Endodermal cell (in vitro differentiated cells): ENCODE data around the gene NAGLU. TPM values are rescaled to one million over a fixed set of nuclear protein-coding genes. Genes with fewer than 3 reads are reported as not detected.

Experiments
- DNase-seq: peaks from one replicate; pipeline ENCODE4 v3.0.0-alpha.2; 2017
- H3K27ac ChIP-seq: 2 replicates; pipeline ENCODE4 v1.5.1; 2013; ENCODE audit warnings: mild to moderate bottlenecking, low read depth, low read length, moderate library complexity
- H3K27me3 ChIP-seq: 2 replicates; pipeline ENCODE4 v1.6.1; 2013; ENCODE audit warnings: mild to moderate bottlenecking, low read length, moderate library complexity; ENCODE audit not compliant: insufficient read depth, control insufficient read depth, poor library complexity, severe bottlenecking
- H3K36me3 ChIP-seq: 2 replicates; pipeline ENCODE4 v1.7.0; 2013; ENCODE audit warnings: mild to moderate bottlenecking, low read length, moderate library complexity; ENCODE audit not compliant: control insufficient read depth, insufficient read depth
- H3K4me1 ChIP-seq: one replicate; pipeline ENCODE4 v1.7.0; 2013; ENCODE audit warnings: low read length; ENCODE audit not compliant: control insufficient read depth, insufficient read depth
- H3K4me3 ChIP-seq: 2 replicates; pipeline ENCODE4 v1.5.1; 2013; ENCODE audit warnings: mild to moderate bottlenecking, low read length, moderate library complexity
- H3K9ac ChIP-seq: 2 replicates; pipeline ENCODE4 v1.6.1; 2013; ENCODE audit warnings: mild to moderate bottlenecking, low read length, moderate library complexity; ENCODE audit not compliant: poor library complexity, severe bottlenecking; ENCODE audit errors: extremely low read depth
- H3K9me3 ChIP-seq: 2 replicates; pipeline ENCODE4 v1.6.1; 2013; ENCODE audit warnings: mild to moderate bottlenecking, low read length, moderate library complexity; ENCODE audit not compliant: control insufficient read depth
- H3K27ac Mint-ChIP-seq: 2 replicates; pipeline ENCODE4 v1.8.0; 2020; ENCODE audit warnings: mixed read lengths
- H3K27me3 Mint-ChIP-seq: 2 replicates; pipeline ENCODE4 v1.8.0; 2021; ENCODE audit warnings: mild to moderate bottlenecking, mixed read lengths; ENCODE audit not compliant: insufficient read depth
- H3K36me3 Mint-ChIP-seq: 2 replicates; pipeline ENCODE4 v1.8.0; 2020; ENCODE audit warnings: low read depth, mixed read lengths
- H3K4me1 Mint-ChIP-seq: 2 replicates; pipeline ENCODE4 v1.8.0; 2020; ENCODE audit warnings: mixed read lengths
- H3K4me3 Mint-ChIP-seq: 2 replicates; pipeline ENCODE4 v1.8.0; 2020; ENCODE audit warnings: mild to moderate bottlenecking, moderate library complexity, mixed read lengths
- H3K9me3 Mint-ChIP-seq: 2 replicates; pipeline ENCODE4 v1.8.0; 2020; ENCODE audit warnings: mild to moderate bottlenecking, mixed read lengths
- CTCF ChIP-seq: fragments of 200-600 bp; sonication (generic); conservative IDR thresholded peaks from 2 replicates; pipeline ENCODE4 v1.5.0; 2021; ENCODE audit warnings: antibody characterized with exemption, mild to moderate bottlenecking
- WGBS, 2 experiments: methylation state at CpG; one replicate each; pipeline versions ENCODE4 v1.1.5 to v1.1.7; 2013; ENCODE audit warnings: missing lambda C conversion rate in 2 of 2, mixed read lengths in 1 of 2; ENCODE audit not compliant: insufficient coverage in 1 of 2, insufficient read length in 1 of 2; 5-methylcytosine and 5-hydroxymethylcytosine counted together
- total RNA-seq, 2 donors: library from RNA; stranded (reverse); fragmentation: NEBNext Ultra II Directional in 1 of 2; extraction: Animal tissue kit (Norgen Biotek cat#: 25700) in 1 of 2; gene quantifications; 2 replicates in 1 of 2; 3 replicates in 1 of 2; pipeline ENCODE4 v1.2.1, GENCODE V29; 2021

Gene NAGLU
- total RNA-seq, 2 donors from 2014 or later = 29.1 to 31.5 TPM

GRCh38 chr17:42531455-42532354, 4.3 kb upstream of the NAGLU start:
- Histone ChIP-seq H3K9me3 (peaks cover 13% of the 10 kb centered on the region), H3K4me1 (peaks cover 6% of the 10 kb centered on the region), H3K4me3 (no peak overlapping the region), H3K9ac (no peak overlapping the region), H3K27me3 (no peaks in the 10 kb centered on the region), H3K27ac (no peak overlapping the region), H3K36me3 (no peaks in the 10 kb centered on the region)
- DNase-seq = peak; percentile 91
- Mint-ChIP-seq H3K27me3 (no peaks in the 10 kb centered on the region), H3K27ac (peak overlapping the region; percentile 86), H3K4me1 (peaks cover 24% of the 10 kb centered on the region), H3K36me3 (no peaks in the 10 kb centered on the region), H3K4me3 (peak overlapping the region; percentile 50), H3K9me3 (peaks cover 13% of the 10 kb centered on the region)
- 15 to 24% methylated on average over 38 to 60 of the region's 60 CpGs for WGBS, 2 experiments
- peak; percentile 63 for TF ChIP-seq CTCF

- H3K4me3 Mint-ChIP-seq = peak overlapping the region; percentile 73
- no peak overlapping the region for H3K27ac ChIP-seq
- no peak for DNase-seq
- peaks cover 6% of the 10 kb centered on the region for H3K36me3 ChIP-seq
- peak overlapping the region; percentile 48 for H3K27ac Mint-ChIP-seq
- peaks cover 12% of the 10 kb centered on the region for H3K36me3 Mint-ChIP-seq
- no peak for TF ChIP-seq CTCF
- H3K27me3 ChIP-seq = no peaks in the 10 kb centered on the region
- no peaks in the 10 kb centered on the region for H3K9me3 ChIP-seq
- H3K4me1 Mint-ChIP-seq = peaks cover 18% of the 10 kb centered on the region
- H3K9ac ChIP-seq = no peak overlapping the region
- H3K9me3 Mint-ChIP-seq = no peaks in the 10 kb centered on the region
- peak overlapping the region; percentile 78 for H3K4me3 ChIP-seq
- peaks cover 10% of the 10 kb centered on the region for H3K4me1 ChIP-seq
- 63 to 75% methylated on average over 21 to 26 of the region's 26 CpGs for WGBS, 2 experiments
- H3K27me3 Mint-ChIP-seq = no peaks in the 10 kb centered on the region
These were observed 640 bp upstream of the NAGLU start for GRCh38 chr17:42535155-42536047.

- Histone ChIP-seq H3K36me3 (peaks cover 10% of the 10 kb centered on the region), H3K27me3 (no peaks in the 10 kb centered on the region), H3K4me1 (peaks cover 6% of the 10 kb centered on the region), H3K4me3 (peak overlapping the region; percentile 93), H3K27ac (no peak overlapping the region), H3K9ac (peak overlapping the region; percentile 62), H3K9me3 (no peaks in the 10 kb centered on the region)
- Mint-ChIP-seq H3K36me3 (peaks cover 21% of the 10 kb centered on the region), H3K27me3 (no peaks in the 10 kb centered on the region), H3K4me3 (peak overlapping the region; percentile 73), H3K4me1 (peaks cover 11% of the 10 kb centered on the region), H3K27ac (peak overlapping the region; percentile 58), H3K9me3 (no peaks in the 10 kb centered on the region)
- DNase-seq = peak; percentile 93
- 2 to 3% methylated on average over 13 to 63 of the region's 65 CpGs for WGBS, 2 experiments
- no peak for TF ChIP-seq CTCF
These were observed 523 bp downstream of the NAGLU start for GRCh38 chr17:42536372-42537155.
